Measurements from ENCODE around the gene SSUH2. TPM values are rescaled to one million over a fixed set of nuclear protein-coding genes. Genes with fewer than 3 reads are reported as not detected.
"Not testable (repeated sequence)": the region's sequence is repeated elsewhere in the genome, so short reads cannot be mapped to it uniquely, and the experiment has no call there.

Gene SSUH2
- total RNA-seq, 4 donors from 2014 or later = 0.15 to 0.33 TPM; not detected in 2

GRCh38 chr3:8656240-8656639 is 11.6 kb upstream of the SSUH2 start:
- no peaks in the 10 kb centered on the region for H3K36me3 ChIP-seq
- no peaks in the 10 kb centered on the region for H3K9me3 ChIP-seq
- peaks cover 21 to 22% of the 10 kb centered on the region in 2 donors for H3K4me1 ChIP-seq
- TF ChIP-seq CTCF (IDR thresholded peaks at IDR 0.05 in 4 of 5, conservative IDR thresholded peaks at IDR 0.05 in 1 of 5) (no peak), POLR2A (IDR thresholded peaks at IDR 0.05) (no peak)
- intact Hi-C loops (cut with DNase I; ENCODE audit: low total_unique reads) = no loop called here
- in situ Hi-C loops (cut with MboI; ENCODE audit: low sequenced_read_pairs in 4 of 4) = no loop called here
- no peak overlapping the region for H3K27ac ChIP-seq
- ATAC-seq (no peak), DNase-seq (no peak)
- H3K4me3 ChIP-seq = no peak overlapping the region
- H3K27me3 ChIP-seq = no peaks in the 10 kb centered on the region

GRCh38 chr3:8655387-8655835 is 10.8 kb upstream of the SSUH2 start:
- H3K27ac ChIP-seq = no peak overlapping the region
- no peaks in the 10 kb centered on the region for H3K27me3 ChIP-seq
- intact Hi-C loops (cut with DNase I; ENCODE audit: low total_unique reads) = no loop called here

GRCh38 chr3:8654572-8655329 is 10.2 kb upstream of the SSUH2 start:
- intact Hi-C loops (cut with DNase I; ENCODE audit: low total_unique reads); H3K9me3 ChIP-seq; DNase-seq; H3K4me3 ChIP-seq; in situ Hi-C loops (cut with MboI; ENCODE audit: low sequenced_read_pairs in 4 of 4); H3K27me3 ChIP-seq; H3K27ac ChIP-seq; ATAC-seq; H3K36me3 ChIP-seq: not testable (repeated sequence)
- peaks cover 11 to 12% of the 10 kb centered on the region in 2 donors for H3K4me1 ChIP-seq

More at GRCh38 chr3:8655387-8655835, 10.8 kb upstream of the SSUH2 start:
- no peaks in the 10 kb centered on the region for H3K36me3 ChIP-seq
- ATAC-seq = no peak
- H3K4me1 ChIP-seq = peaks cover 16 to 17% of the 10 kb centered on the region in 2 donors
- in situ Hi-C loops (cut with MboI; ENCODE audit: low sequenced_read_pairs in 4 of 4) = no loop called here
- DNase-seq = no peak
- no peak overlapping the region for H3K4me3 ChIP-seq
- H3K9me3 ChIP-seq = no peaks in the 10 kb centered on the region
- TF ChIP-seq POLR2A (IDR thresholded peaks at IDR 0.05) = no peak
- TF ChIP-seq CTCF (IDR thresholded peaks at IDR 0.05 in 4 of 5, conservative IDR thresholded peaks at IDR 0.05 in 1 of 5) = no peak

- ATAC-seq (no peak), DNase-seq (no peak)
- Histone ChIP-seq H3K27ac (no peak overlapping the region), H3K4me3 (no peak overlapping the region), H3K9me3 (no peaks in the 10 kb centered on the region), H3K27me3 (no peaks in the 10 kb centered on the region), H3K36me3 (no peaks in the 10 kb centered on the region), H3K4me1 (peaks cover 5 to 12% of the 10 kb centered on the region in 2 donors)
- intact Hi-C loops (cut with DNase I; ENCODE audit: low total_unique reads) = no loop called here
- TF ChIP-seq CTCF (IDR thresholded peaks at IDR 0.05 in 4 of 5, conservative IDR thresholded peaks at IDR 0.05 in 1 of 5) (no peak), POLR2A (IDR thresholded peaks at IDR 0.05) (no peak)
- in situ Hi-C loops (cut with MboI; ENCODE audit: low sequenced_read_pairs in 4 of 4) = no loop called here
Observed at GRCh38 chr3:8653800-8654408, 9.3 kb upstream of the SSUH2 start.

GRCh38 chr3:8652324-8652987 is 7.9 kb upstream of the SSUH2 start:
- Histone ChIP-seq H3K27ac (no peak overlapping the region), H3K27me3 (no peaks in the 10 kb centered on the region), H3K4me1 (no peaks in the 10 kb centered on the region), H3K9me3 (no peaks in the 10 kb centered on the region), H3K36me3 (no peaks in the 10 kb centered on the region), H3K4me3 (no peak overlapping the region)
- no peak for DNase-seq
- no peak for ATAC-seq
- in situ Hi-C loops (cut with MboI; ENCODE audit: low sequenced_read_pairs in 4 of 4) (no loop called here), intact Hi-C loops (cut with DNase I; ENCODE audit: low total_unique reads) (no loop called here)
- no peak for TF ChIP-seq CTCF (IDR thresholded peaks at IDR 0.05 in 4 of 5, conservative IDR thresholded peaks at IDR 0.05 in 1 of 5)
- no peak for TF ChIP-seq POLR2A (IDR thresholded peaks at IDR 0.05)

Data from gastrocnemius medialis (tissue), 4 donors.